Breast epithelium (tissue), 4 donors: Measurements from ENCODE around the gene CRYGB. TPM values are rescaled to one million over a fixed set of nuclear protein-coding genes. Genes with fewer than 3 reads are reported as not detected.
"Not testable (repeated sequence)": the region's sequence is repeated elsewhere in the genome, so short reads cannot be mapped to it uniquely, and the experiment has no call there.

ENCODE experiments used
- DNase-seq, 2 donors: peaks; one replicate each; pipeline ENCODE4 v3.0.0-alpha.2; 2019; ENCODE audit warnings: low spot score in 2 of 2
- H3K27ac ChIP-seq, 2 donors: fragments of 200-600 bp; sonication (generic) in 1 of 2; one replicate each; pipeline ENCODE4 v1.5.1; 2016 to 2019; ENCODE audit warnings: mild to moderate bottlenecking in 1 of 2
- H3K27me3 ChIP-seq, 2 donors: fragments of 200-600 bp; sonication (generic) in 1 of 2; one replicate each; pipeline versions ENCODE4 v1.5.1 to v1.6.0; 2017 to 2019; ENCODE audit warnings: control low read depth in 1 of 2, mild to moderate bottlenecking in 1 of 2
- H3K36me3 ChIP-seq: fragments of 200-600 bp; one replicate; pipeline ENCODE4 v1.5.1; 2019
- H3K4me1 ChIP-seq, 2 donors: fragments of 200-600 bp; sonication (generic); one replicate each; pipeline ENCODE4 v1.5.1; 2016 to 2019; ENCODE audit warnings: control low read depth in 1 of 2
- H3K4me3 ChIP-seq, 3 donors: fragments of 200-600 bp; sonication (generic); 1 replicate in 2 of 3; 2 replicates in 1 of 3; pipeline ENCODE4 v1.5.1; 2016 to 2019; ENCODE audit warnings: mild to moderate bottlenecking in 3 of 3, moderate library complexity in 2 of 3
- H3K9me3 ChIP-seq, 2 donors: fragments of 200-600 bp; sonication (generic) in 1 of 2; one replicate each; pipeline ENCODE4 v1.5.1; 2016 to 2019; ENCODE audit warnings: control low read depth in 1 of 2
- CTCF ChIP-seq, 3 donors: fragments of 450-650 bp; IDR thresholded peaks; one replicate each; pipeline ENCODE4 v1.5.1; 2016 to 2017; ENCODE audit warnings: antibody characterized with exemption in 3 of 3, mild to moderate bottlenecking in 3 of 3, moderate library complexity in 3 of 3
- POLR2A ChIP-seq: fragments of 450-650 bp; IDR thresholded peaks from one replicate; pipeline ENCODE4 v1.6.1; 2016; ENCODE audit warnings: antibody characterized with exemption, mild to moderate bottlenecking, moderate library complexity
- POLR2AphosphoS5 ChIP-seq, 3 donors: sonication (generic); formaldehyde crosslinking; IDR thresholded peaks; one replicate each; pipeline ENCODE4 v1.6.1; 2017; ENCODE audit warnings: antibody characterized with exemption in 3 of 3
- intact Hi-C: fragments of 100-400 bp; cut with DNase I; formaldehyde crosslinking; loops from one replicate; pipeline ENCODE4 v1.15.1; 2023; ENCODE audit warnings: low total_unique reads
- total RNA-seq, 3 donors: library from RNA; depleted of rRNA; stranded (reverse); fragments of >200 nt; gene quantifications; one replicate each; pipeline ENCODE4 v1.1.0, GENCODE V29; 2016

CRYGB gene
- total RNA-seq, 3 donors from 2014 or later = not detected

- H3K27ac ChIP-seq = no peak overlapping the region
- no peak overlapping the region for H3K4me3 ChIP-seq
- H3K36me3 ChIP-seq = no peaks in the 10 kb centered on the region
- H3K27me3 ChIP-seq = no peaks in the 10 kb centered on the region
- H3K4me1 ChIP-seq = no peaks in the 10 kb centered on the region
- TF ChIP-seq CTCF (IDR thresholded peaks at IDR 0.05) (no peak), POLR2A (no peak)
- no peak for DNase-seq
- no peaks in the 10 kb centered on the region for H3K9me3 ChIP-seq
- intact Hi-C loops = no loop called here
These were observed 3.6 kb downstream of the CRYGB start for GRCh38 chr2:208142240-208142924.

GRCh38 chr2:208139447-208139846 is 6.5 kb downstream of the CRYGB start:
- intact Hi-C loops = no loop called here
- no peak overlapping the region for H3K4me3 ChIP-seq
- no peaks in the 10 kb centered on the region for H3K9me3 ChIP-seq
- TF ChIP-seq CTCF (IDR thresholded peaks at IDR 0.05) (no peak), POLR2AphosphoS5 (IDR thresholded peaks at IDR 0.05) (no peak), POLR2A (no peak)
- no peaks in the 10 kb centered on the region for H3K27me3 ChIP-seq
- H3K36me3 ChIP-seq = no peaks in the 10 kb centered on the region
- no peak overlapping the region for H3K27ac ChIP-seq
- no peak for DNase-seq
- H3K4me1 ChIP-seq = no peaks in the 10 kb centered on the region

GRCh38 chr2:208138334-208138733 is 7.6 kb downstream of the CRYGB start:
- H3K9me3 ChIP-seq, DNase-seq, H3K4me3 ChIP-seq, H3K36me3 ChIP-seq, H3K27ac ChIP-seq, H3K27me3 ChIP-seq, H3K4me1 ChIP-seq: not testable (repeated sequence)
- intact Hi-C loops = loop anchor here (1.0 kb wide), 1 partner anchor 14 kb away; no protein-coding TSS in a partner anchor

- no peak for DNase-seq
- Histone ChIP-seq H3K27ac (no peak overlapping the region), H3K9me3 (no peaks in the 10 kb centered on the region), H3K4me1 (no peaks in the 10 kb centered on the region), H3K4me3 (no peak overlapping the region), H3K27me3 (no peaks in the 10 kb centered on the region), H3K36me3 (no peaks in the 10 kb centered on the region)
- no peak for TF ChIP-seq POLR2A
- TF ChIP-seq POLR2AphosphoS5 (IDR thresholded peaks at IDR 0.05) = no peak
- no peak for TF ChIP-seq CTCF (IDR thresholded peaks at IDR 0.05)
- intact Hi-C loops = no loop called here
These were observed 9.3 kb downstream of the CRYGB start for GRCh38 chr2:208136716-208137094.

- no peak for TF ChIP-seq CTCF (IDR thresholded peaks at IDR 0.05)
- TF ChIP-seq POLR2AphosphoS5 (IDR thresholded peaks at IDR 0.05) = no peak
- TF ChIP-seq POLR2A = no peak
- H3K27me3 ChIP-seq = no peaks in the 10 kb centered on the region
- no peak for DNase-seq
- H3K4me3 ChIP-seq = no peak overlapping the region
- H3K36me3 ChIP-seq = no peaks in the 10 kb centered on the region
- intact Hi-C loops = no loop called here
- H3K4me1 ChIP-seq = no peaks in the 10 kb centered on the region
- no peak overlapping the region for H3K27ac ChIP-seq
- H3K9me3 ChIP-seq = no peaks in the 10 kb centered on the region
These were observed 9.9 kb downstream of the CRYGB start for GRCh38 chr2:208135794-208136715.
